Neural progenitor cell (in vitro differentiated cells): ENCODE results near the gene TMBIM6. TPM values are rescaled to one million over a fixed set of nuclear protein-coding genes. Genes with fewer than 3 reads are reported as not detected.
"Not testable (repeated sequence)": the region's sequence is repeated elsewhere in the genome, so short reads cannot be mapped to it uniquely, and the experiment has no call there.

Experiments
- DNase-seq: peaks from one replicate; pipeline ENCODE4 v3.0.0-alpha.2; 2016; ENCODE audit warnings: low spot score
- H2AFZ ChIP-seq: fragments of 200-600 bp; sonication (generic); replicated peaks from 2 replicates; pipeline ENCODE4 v1.6.1; 2016; ENCODE audit warnings: antibody characterized with exemption
- H3F3A ChIP-seq: fragments of 200-600 bp; sonication (generic); 2 replicates; pipeline ENCODE4 v1.6.1; 2016; ENCODE audit warnings: antibody characterized with exemption, low read depth
- H3K27ac ChIP-seq: fragments of 200-600 bp; sonication (generic); 2 replicates; pipeline ENCODE4 v1.5.1; 2016; ENCODE audit warnings: mild to moderate bottlenecking
- H3K27me3 ChIP-seq: fragments of 200-600 bp; sonication (generic); 2 replicates; pipeline ENCODE4 v1.6.1; 2016; ENCODE audit warnings: mild to moderate bottlenecking, moderate library complexity
- H3K36me3 ChIP-seq: fragments of 200-600 bp; sonication (generic); 2 replicates; pipeline ENCODE4 v1.5.1; 2016
- H3K4me1 ChIP-seq: fragments of 200-600 bp; sonication (generic); 2 replicates; pipeline ENCODE4 v1.6.1; 2016; ENCODE audit warnings: mixed run types
- H3K4me2 ChIP-seq: fragments of 200-600 bp; sonication (generic); 2 replicates; pipeline ENCODE4 v1.6.1; 2016
- H3K4me3 ChIP-seq: fragments of 200-600 bp; sonication (generic); 2 replicates; pipeline ENCODE4 v1.5.1; 2016
- H3K79me2 ChIP-seq: fragments of 200-600 bp; sonication (generic); 2 replicates; pipeline ENCODE4 v1.6.1; 2016; ENCODE audit warnings: low read depth
- H3K9ac ChIP-seq: fragments of 200-600 bp; sonication (generic); 2 replicates; pipeline ENCODE4 v1.6.1; 2016
- H3K9me3 ChIP-seq: fragments of 200-600 bp; sonication (generic); 2 replicates; pipeline ENCODE4 v1.5.1; 2016; ENCODE audit warnings: low read depth
- H4K20me1 ChIP-seq: fragments of 200-600 bp; sonication (generic); 2 replicates; pipeline ENCODE4 v1.6.1; 2016; ENCODE audit warnings: low read depth
- H3K27ac Mint-ChIP-seq: 3 replicates; pipeline ENCODE4 v1.8.0; 2021; ENCODE audit warnings: mixed read lengths
- H3K27me3 Mint-ChIP-seq: 2 replicates; pipeline ENCODE4 v1.8.0; 2022; ENCODE audit warnings: low read depth, mild to moderate bottlenecking, inconsistent platforms, moderate library complexity, mixed read lengths; ENCODE audit not compliant: insufficient read depth
- H3K36me3 Mint-ChIP-seq: 3 replicates; pipeline ENCODE4 v1.8.0; 2021; ENCODE audit warnings: mixed read lengths
- H3K4me1 Mint-ChIP-seq: 3 replicates; pipeline ENCODE4 v1.8.0; 2021; ENCODE audit warnings: mixed read lengths
- H3K4me3 Mint-ChIP-seq: 3 replicates; pipeline ENCODE4 v1.8.0; 2021; ENCODE audit warnings: mild to moderate bottlenecking, moderate library complexity, mixed read lengths
- H3K9me3 Mint-ChIP-seq: 3 replicates; pipeline ENCODE4 v1.8.0; 2020; ENCODE audit warnings: mixed read lengths
- CTCF ChIP-seq: fragments of 200-600 bp; sonication (generic); IDR thresholded peaks from 2 replicates; pipeline ENCODE4 v1.5.1; 2017; ENCODE audit warnings: antibody characterized with exemption, mild to moderate bottlenecking
- EZH2 ChIP-seq: fragments of 200-600 bp; sonication (generic); IDR thresholded peaks from 2 replicates; pipeline ENCODE4 v1.6.1; 2017; ENCODE audit warnings: antibody characterized with exemption, mild to moderate bottlenecking, moderate library complexity
- EZH2phosphoT487 ChIP-seq: fragments of 200-600 bp; sonication (generic); IDR thresholded peaks from 2 replicates; pipeline ENCODE4 v1.6.1; 2017; ENCODE audit warnings: antibody characterized with exemption
- total RNA-seq: library from RNA; depleted of rRNA; stranded (reverse); fragments of >200 nt; gene quantifications from 2 replicates; pipeline ENCODE4 v1.2.3, GENCODE V29; 2015; ENCODE audit warnings: low replicate concordance

The TMBIM6 gene
- total RNA-seq, 1 donor from 2014 or later, result 256 TPM

- no peak overlapping the region for H3K27ac Mint-ChIP-seq
- Histone ChIP-seq H3K4me1 (no peaks in the 10 kb centered on the region), H3F3A (peaks cover 45% of the 10 kb centered on the region), H3K27me3 (no peaks in the 10 kb centered on the region), H3K9ac (no peak overlapping the region), H3K4me3 (no peak overlapping the region), H3K4me2 (no peak overlapping the region), H4K20me1 (peaks cover 13% of the 10 kb centered on the region), H3K79me2 (no peaks in the 10 kb centered on the region), H3K9me3 (no peaks in the 10 kb centered on the region), H3K36me3 (peaks cover 11% of the 10 kb centered on the region), H3K27ac (no peak overlapping the region), H2AFZ (no peak overlapping the region)
- TF ChIP-seq EZH2 (no peak), EZH2phosphoT487 (no peak), CTCF (no peak)
- no peak for DNase-seq
- no peaks in the 10 kb centered on the region for H3K9me3 Mint-ChIP-seq
- no peak overlapping the region for H3K4me3 Mint-ChIP-seq
- peaks cover 4% of the 10 kb centered on the region for H3K27me3 Mint-ChIP-seq
- peaks cover 33% of the 10 kb centered on the region for H3K36me3 Mint-ChIP-seq
- H3K4me1 Mint-ChIP-seq, result no peaks in the 10 kb centered on the region
These were observed 22.8 kb downstream of the TMBIM6 start for GRCh38 chr12:49764126-49764525.

GRCh38 chr12:49766115-49766455 lies 24.7 kb downstream of the TMBIM6 start:
- H3K27me3 Mint-ChIP-seq, result peaks cover 6% of the 10 kb centered on the region
- Histone ChIP-seq H3K4me3 (no peak overlapping the region), H3K27me3 (no peaks in the 10 kb centered on the region), H3K9ac (no peak overlapping the region), H3K9me3 (no peaks in the 10 kb centered on the region), H3K79me2 (no peaks in the 10 kb centered on the region), H3K4me1 (no peaks in the 10 kb centered on the region), H3K27ac (no peak overlapping the region), H2AFZ (no peak overlapping the region), H3K4me2 (no peak overlapping the region), H3F3A (peaks cover 36% of the 10 kb centered on the region), H4K20me1 (peaks cover 13% of the 10 kb centered on the region), H3K36me3 (peaks cover 9% of the 10 kb centered on the region)
- no peak overlapping the region for H3K27ac Mint-ChIP-seq
- H3K9me3 Mint-ChIP-seq, result no peaks in the 10 kb centered on the region
- H3K36me3 Mint-ChIP-seq, result peaks cover 32% of the 10 kb centered on the region
- H3K4me1 Mint-ChIP-seq, result no peaks in the 10 kb centered on the region
- no peak for DNase-seq
- TF ChIP-seq EZH2, result no peak
- TF ChIP-seq CTCF, result no peak
- TF ChIP-seq EZH2phosphoT487, result no peak
- H3K4me3 Mint-ChIP-seq, result no peak overlapping the region

GRCh38 chr12:49767333-49767732 lies 26.0 kb downstream of the TMBIM6 start:
- no peaks in the 10 kb centered on the region for H3K79me2 ChIP-seq
- no peaks in the 10 kb centered on the region for H3K27me3 ChIP-seq
- H3K36me3 Mint-ChIP-seq, result peaks cover 23% of the 10 kb centered on the region
- H3K27ac ChIP-seq, result no peak overlapping the region
- no peaks in the 10 kb centered on the region for H3K4me1 ChIP-seq
- no peak overlapping the region for H3K4me2 ChIP-seq
- no peak overlapping the region for H3K4me3 ChIP-seq
- peaks cover 6% of the 10 kb centered on the region for H4K20me1 ChIP-seq
- no peak overlapping the region for H3K4me3 Mint-ChIP-seq
- no peak overlapping the region for H2AFZ ChIP-seq
- no peak for DNase-seq
- peaks cover 23% of the 10 kb centered on the region for H3F3A ChIP-seq
- no peaks in the 10 kb centered on the region for H3K9me3 Mint-ChIP-seq
- TF ChIP-seq EZH2phosphoT487, result no peak
- no peak for TF ChIP-seq CTCF
- no peak for TF ChIP-seq EZH2
- H3K36me3 ChIP-seq, result no peaks in the 10 kb centered on the region
- H3K27ac Mint-ChIP-seq, result no peak overlapping the region
- no peak overlapping the region for H3K9ac ChIP-seq
- no peaks in the 10 kb centered on the region for H3K9me3 ChIP-seq
- H3K27me3 Mint-ChIP-seq, result peaks cover 6% of the 10 kb centered on the region
- no peaks in the 10 kb centered on the region for H3K4me1 Mint-ChIP-seq

GRCh38 chr12:49773102-49773501 lies 31.7 kb downstream of the TMBIM6 start:
- H3K27ac Mint-ChIP-seq, DNase-seq, H2AFZ ChIP-seq, H4K20me1 ChIP-seq, H3F3A ChIP-seq, H3K79me2 ChIP-seq, H3K27me3 Mint-ChIP-seq, H3K9ac ChIP-seq, H3K27ac ChIP-seq, H3K9me3 Mint-ChIP-seq, H3K36me3 Mint-ChIP-seq, H3K27me3 ChIP-seq, H3K4me1 Mint-ChIP-seq, H3K4me1 ChIP-seq, H3K36me3 ChIP-seq, H3K4me2 ChIP-seq, H3K9me3 ChIP-seq, H3K4me3 ChIP-seq, H3K4me3 Mint-ChIP-seq: not testable (repeated sequence)
